GM19467 (cell line): ENCODE data around the gene IHH.

Source experiments
- ATAC-seq: cut with Tn5 transposase; IDR thresholded peaks from one replicate; pipeline ENCODE4 v1.9.1; 2021; ENCODE audit warnings: mild to moderate bottlenecking, moderate library complexity; ENCODE audit not compliant: unreplicated experiment

The IHH gene

DNA sequence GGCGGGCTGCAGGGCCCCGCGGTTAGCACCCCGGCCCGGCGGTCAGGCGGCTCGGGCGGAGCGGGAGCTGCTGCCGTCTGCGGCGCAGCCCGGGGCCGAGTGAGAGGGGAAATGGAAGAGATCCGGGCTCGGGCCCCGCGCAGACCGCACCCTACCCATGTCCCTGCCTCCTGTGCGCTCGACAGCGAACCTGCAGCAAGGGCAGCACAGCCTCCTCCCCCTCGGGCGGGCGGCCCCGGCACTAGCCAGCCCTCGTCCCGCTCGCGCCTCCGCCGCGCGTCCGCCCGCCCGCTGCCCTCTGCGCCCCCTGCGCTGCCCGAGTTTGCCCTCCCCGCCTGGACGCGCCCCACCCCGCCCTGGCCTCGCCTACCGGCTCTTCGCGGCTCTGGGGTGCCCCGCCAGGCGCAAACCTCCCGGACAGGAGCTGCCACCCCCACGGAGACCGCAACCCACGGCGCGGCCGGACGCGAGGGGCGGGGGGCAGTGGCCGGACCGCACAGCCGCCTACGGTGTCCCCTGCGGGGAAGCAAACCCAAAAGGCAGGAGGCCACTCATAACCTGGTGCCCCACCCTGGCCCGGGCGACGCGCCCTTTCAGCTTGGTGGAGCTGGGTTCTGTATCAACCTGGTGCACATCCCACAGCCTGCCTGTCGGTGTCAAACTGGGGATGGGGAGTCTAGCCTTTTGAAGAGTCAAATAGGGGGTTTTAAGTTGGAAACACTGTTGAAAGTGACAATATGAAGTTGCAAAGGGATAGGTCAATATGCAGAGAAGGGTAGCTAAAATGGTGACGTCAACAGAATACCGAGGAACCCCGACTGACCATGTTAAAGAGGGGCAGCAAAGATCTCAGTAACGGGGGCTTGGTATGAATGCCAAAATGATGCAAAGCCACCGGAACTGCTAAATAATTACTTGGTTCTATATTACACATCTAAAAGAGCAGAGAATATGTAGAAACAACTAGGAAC, at the start of gene IHH:
IHH (minus strand) TSS at position 101 of the 971 bp plus-strand sequence. CDS start 454 bp downstream, outside the sequence.
- ATAC-seq, result no peak

DNA sequence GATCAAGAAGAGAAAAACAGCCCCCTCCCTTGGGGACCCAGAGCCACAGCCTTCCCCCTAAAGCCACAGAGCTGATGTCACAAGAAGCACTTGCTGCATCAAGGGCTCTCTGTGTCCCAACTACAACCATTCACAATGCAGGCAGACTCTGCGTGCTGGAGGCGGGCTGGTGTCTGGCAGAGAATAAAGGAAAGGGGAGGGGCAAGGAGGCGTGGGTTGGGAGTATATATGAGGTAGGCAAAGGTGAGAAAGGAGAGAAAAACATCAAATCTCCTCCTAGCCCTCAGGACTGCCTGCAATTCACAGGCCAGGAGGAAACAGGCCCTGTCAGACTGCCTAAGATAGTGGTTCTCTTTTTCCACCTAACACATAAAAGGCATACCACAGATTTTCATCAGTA, 48.8 kb upstream of the IHH start:
- no peak for ATAC-seq

DNA sequence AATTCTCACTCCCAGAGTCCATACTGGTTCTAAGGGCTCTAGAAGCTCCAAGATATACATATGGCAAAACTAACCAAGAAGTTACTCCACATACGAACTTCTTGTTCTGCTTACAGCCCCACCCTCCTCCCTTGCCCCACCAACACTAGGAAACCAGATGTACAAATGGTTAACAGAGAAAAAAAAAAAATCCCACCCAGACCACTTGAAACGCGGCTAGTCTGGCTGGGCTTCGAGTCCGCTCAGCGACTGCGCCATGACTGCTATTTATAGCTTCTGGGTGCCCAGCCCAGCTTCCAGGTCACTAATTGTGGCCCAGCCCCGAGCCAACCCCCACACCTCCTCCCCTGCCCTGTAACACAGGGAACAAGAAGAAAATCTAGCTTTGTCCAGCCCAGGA, 47.0 kb upstream of the IHH start:
- no peak for ATAC-seq

DNA sequence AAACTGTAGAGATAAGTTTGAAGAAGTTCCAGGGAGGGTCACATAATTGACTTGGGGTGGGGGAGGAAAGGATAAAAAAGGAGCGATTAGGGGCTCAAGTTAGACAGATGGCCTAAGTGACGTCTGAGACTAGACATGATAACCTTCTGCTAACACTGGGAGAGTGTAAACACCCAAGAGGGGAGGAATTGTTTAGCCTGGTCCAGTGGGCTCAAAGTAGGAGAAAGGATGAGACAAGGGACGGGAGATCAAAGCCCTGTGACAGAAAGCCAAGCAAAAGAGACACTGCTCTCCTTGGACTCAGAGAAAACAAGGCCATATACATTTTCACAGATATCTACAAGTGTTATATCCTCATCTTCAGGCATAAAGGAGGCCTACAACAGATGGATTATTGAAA, 45.5 kb upstream of the IHH start:
- no peak for ATAC-seq

DNA sequence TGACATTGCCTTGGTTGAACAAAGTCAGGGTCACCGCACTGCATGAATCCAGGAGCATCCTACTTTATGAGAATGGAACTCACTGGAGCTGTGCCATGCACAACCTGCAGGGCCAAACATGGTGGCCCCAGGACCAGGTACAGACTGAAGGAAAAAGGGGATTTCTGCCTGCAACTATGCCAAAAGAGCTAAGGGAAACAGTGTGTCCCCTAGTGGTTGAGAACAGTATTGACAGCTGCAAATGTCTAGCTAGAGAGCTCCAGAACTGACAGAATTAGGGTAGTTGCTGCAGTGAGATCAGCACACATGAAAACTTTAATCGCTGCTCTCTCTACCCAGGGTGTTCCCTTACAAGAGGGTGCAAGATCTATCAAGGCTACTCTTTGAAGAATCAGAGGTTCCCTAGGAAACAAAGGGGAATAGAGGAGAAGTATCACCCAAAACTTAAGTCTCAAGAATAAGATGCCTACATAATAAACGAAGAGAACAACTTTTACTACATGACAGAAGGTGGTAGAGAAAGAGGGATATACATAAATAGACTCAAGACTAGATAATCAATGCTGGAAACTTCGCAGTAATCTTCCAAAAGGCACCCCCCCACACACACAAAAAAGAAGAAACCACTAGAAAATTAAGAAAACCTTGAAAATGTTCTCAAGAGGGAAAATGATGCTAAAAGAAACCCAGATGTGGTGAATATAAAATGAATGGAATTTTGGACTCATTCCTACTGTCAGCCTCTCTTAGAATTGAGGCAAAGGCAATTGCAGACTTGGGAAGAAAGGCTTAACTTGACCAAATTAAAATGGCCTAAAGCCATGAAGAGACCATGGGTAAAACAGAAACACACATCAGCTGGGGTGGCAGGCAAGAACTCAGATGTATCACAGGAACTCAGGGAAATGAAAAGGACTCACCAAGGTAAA, 43.6 kb upstream of the IHH start:
- no peak for ATAC-seq

DNA sequence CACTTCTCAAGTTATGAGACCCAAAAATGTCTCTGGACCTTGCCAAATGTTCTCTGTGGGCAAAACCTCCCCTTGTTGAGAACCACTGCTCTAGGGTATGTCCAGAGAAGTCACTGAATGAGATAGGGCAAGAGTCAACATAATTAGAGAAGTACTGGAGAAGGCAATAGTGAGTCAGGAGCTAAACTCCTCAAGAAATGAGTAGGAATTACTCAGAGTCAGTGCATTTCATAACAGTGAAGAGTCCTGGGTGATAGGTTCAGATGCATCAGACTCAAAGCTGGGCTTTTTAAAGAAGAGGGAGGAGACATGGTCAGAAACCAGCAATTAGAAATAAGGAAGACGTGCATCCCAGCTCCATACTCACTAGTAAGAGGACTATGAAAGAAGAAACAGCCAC, 38.6 kb upstream of the IHH start:
- ATAC-seq, result no peak

DNA sequence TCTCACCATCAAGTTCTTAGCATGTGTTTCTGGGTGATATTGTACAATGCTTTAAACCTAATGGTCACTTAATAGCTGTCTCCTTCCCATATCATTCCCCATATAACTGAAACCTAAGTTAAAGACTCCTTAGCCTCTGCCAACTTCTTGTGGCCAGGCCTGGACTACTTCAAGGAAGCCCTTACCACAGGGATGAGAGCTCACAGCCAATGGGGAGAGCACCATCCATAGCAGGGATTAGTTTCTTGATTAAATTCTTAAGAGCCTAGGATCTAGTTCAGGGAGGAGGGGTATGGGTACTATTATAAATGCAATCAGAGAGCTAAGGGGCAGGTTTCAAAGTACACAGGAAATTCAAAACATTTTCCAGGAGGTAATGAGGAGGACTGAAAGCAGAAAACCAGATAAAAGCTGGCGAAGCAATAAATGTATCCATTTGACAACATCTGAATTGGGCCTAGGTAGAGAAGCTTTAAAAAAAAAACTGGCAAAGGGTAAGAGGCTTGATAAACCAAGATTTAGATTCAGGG, 34.8 kb upstream of the IHH start:
- no peak for ATAC-seq

DNA sequence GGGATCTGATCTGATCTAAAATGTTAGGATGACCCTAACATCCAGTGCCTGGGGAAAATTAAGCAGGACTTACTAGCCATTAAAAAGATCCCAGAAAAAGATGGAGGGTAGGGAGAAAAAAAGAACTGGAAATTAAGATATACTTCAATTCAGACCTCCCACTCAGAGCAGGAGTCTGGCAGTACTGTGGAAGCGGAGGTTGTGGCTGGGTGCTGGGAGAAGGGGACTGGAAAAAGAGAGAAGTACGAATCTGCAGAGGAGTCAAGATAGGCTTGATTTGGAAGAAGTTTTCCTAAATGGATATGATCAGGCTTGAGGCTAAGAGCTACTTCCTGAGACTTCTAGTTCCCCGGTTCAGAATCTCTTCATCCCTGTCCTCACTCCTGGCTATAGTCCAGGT, 33.5 kb upstream of the IHH start:
- no peak for ATAC-seq

DNA sequence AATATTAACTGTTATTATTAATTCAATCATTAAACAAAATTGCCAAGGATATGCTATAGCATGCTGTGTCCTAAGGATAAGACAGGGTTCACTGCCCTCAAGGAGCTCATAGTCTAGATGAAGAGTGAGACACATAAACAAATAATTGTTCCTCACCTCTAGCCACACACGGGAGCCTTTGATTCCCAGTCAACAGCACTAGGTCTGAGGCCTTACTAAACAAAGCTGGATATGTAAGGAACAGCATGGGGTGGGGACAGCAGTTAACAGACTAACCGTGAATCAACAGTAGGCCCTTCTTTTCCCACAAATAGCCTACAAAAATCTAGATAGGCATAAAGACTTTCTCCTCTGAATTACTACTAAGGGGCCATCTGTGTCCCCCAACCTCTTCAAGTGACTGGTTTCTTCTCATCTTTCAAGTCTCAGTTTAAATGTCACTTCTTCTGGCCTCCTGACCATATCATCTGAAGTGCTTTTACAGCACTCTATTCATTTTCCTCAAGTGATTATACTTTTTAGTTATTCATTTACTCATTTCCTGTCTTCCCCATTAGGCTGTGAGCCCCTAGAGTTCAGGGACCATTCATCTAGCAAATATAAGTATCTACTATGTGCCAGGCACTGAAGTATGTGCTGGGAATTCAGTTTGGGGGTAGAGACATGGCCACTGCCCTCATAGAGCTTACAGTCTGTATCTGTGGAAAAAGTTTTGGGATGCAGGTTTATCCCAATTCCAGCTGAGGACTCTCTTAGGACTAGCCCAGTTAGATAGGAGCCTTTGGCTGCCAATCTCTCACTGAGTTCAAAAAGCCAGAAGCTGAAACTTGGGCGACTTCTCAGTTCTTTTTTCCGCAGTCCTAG, 29.9 kb upstream of the IHH start:
- no peak for ATAC-seq

DNA sequence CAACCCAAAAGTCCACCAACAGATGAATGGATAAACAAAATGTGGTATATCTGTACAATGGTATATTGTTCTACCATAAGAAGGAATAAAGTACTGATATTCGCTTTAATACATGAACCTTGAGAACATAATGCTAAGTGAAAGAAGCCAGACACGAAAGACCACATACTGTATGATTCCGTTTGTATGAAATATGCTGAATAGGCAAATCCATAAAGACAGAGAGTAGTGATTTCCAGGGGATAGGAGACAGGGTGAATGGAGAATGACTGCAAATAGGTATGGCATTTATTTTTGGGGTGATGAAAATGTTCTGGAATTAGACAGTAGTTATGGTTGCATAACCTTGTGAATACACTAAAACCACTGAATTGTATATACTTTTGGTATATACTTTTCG, 28.6 kb upstream of the IHH start:
- no peak for ATAC-seq

DNA sequence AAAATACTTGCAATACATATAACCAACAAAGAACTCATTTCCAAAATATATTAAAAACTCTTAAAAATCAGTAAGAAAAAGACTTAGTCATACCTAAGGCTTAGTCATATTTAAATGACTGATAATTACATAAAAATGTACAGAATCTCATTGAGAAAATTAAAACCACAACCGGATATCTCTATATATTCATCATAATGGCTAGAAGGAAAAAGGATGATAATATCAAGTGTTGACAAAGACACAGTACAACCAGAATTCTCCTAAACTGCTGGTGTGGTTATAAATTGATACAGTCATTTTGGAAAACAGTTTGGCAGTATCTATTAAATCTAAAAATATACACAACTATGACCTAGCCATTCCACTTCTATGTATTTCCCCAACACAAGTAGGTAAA, 27.1 kb upstream of the IHH start:
- no peak for ATAC-seq

DNA sequence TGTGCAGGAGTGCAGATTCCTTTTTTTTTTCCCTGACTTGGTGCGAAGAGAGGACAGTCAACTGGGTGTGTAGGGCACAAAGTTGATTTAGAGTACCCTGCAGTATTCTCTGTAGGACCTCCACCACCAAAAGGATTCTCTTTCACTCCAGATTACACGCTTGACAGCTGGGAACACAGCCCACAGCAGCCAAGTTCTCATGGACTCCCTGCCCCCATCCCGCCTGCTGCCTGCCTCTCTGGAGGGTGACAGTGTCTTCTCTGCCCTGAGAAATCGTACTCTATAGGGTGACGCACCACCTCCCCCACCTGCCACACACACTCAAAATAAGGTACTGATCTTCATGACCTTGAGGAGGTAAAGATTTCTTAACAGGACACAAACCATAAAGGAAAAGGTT, 26.6 kb upstream of the IHH start:
- no peak for ATAC-seq

DNA sequence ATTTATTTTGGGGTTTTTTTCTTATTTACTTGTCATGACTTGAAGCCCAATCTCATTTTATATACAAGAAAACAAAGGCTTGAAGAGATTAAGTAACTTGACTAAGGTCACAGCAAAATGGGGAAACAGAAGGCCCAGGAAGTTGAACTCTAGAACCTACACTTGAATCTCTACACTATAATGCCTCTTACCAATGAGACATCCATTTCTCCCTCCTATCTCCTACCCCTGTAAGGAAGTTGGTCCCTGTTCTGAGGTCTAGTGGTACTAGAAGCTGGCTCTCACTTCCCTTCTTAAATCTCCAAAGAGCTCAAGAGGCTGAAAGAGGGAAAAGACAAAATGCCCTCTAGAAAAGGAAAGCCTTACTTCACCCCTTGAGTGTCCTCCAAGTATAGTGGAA, 25.5 kb upstream of the IHH start:
- no peak for ATAC-seq

DNA sequence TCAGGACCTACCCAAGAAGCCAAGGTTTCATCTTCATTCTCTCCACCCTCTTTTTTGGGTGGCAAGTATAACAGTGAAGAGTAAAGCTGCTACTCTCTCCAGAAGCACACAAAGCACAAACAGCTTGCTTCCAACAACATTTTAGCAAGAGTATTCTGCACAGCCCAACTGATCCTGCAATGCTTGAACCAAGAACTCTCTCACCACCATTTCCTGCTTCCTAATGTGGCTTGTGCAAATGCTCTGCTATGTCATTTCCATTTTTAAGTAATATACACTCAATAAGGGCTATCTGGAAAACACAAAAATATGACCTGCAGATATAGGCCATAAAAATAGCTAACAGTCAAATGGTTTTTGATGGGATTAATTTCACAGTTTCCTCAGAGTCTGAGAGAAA, 24.1 kb upstream of the IHH start:
- ATAC-seq, result no peak

DNA sequence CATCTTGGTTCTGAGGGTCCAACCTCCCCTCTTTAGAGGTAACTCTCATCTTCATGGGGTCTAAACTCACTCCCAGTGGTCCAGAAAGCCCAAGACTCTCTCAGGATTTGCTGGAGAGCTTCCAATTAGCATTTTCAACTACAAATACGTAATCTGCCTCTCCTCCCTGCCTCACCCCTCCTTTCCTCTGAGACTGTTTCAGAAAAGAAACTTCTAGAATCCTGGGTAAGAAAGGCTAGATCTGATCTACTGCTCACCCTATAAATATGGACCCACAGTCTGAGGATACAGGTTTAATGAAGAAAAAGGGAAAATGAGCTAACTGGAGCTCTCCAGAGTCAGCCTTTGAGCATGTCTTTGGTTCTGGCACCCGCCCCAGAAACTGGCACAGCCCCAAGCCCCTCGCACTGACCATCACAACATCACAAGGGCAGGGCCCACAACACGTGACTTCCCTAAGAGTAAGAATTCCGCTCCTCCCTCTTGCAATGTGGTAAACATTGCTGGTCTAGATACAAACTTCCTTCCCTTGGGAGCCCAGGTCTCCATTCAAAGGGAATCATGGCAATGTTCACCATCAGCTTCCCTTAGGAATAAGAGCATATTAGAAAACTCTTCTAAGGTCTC, 21.7 kb upstream of the IHH start:
- ATAC-seq, result no peak

DNA sequence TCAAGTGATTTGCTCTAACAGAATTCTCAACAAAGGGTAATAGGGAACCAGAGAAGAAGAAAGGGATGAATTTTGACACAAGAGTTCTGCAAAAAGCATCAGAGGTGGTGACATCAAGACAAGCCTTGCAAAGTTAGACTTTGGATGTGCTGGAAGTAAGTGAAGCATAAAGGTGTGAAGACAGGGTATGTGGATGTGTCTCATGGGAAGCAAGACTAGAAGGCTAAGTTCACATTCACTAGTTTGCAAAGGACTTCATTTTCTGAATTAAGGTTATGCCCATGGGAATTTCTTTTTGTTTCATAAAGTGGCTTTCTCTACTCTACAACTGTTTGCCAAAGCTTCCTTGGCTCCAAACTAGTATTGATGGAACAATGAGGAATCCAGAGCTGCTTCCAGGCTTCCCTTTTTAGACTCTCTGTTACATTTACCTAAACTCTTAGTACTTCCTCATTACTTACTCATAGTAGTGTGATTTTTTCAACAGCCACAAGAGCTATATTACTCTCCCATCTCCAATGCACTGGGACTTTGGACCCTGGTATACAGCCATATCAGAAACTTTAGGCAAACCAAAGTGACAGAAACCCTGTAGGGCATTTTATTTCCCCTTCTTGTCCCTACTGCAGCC, 21.1 kb upstream of the IHH start:
- ATAC-seq, result no peak

DNA sequence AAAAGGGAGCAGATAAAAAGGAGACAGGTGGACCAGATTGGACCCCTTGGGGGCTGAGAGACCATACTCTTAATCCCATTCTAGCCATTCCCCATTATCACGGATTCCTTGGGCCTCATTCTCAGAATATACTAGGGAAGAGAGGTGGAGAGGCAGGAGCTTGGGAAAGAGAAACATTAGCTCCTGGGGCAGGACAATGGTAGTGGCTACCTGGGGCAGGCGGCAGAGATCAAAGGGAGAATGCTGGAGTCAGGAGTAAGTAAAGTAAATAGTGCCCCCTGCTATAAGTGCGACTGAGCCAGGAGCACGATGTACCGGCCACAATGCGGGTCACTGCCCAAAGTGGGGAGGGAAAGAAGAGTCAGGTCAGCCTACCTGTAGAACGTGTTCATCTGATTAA, 20.4 kb upstream of the IHH start:
- ATAC-seq, result no peak

DNA sequence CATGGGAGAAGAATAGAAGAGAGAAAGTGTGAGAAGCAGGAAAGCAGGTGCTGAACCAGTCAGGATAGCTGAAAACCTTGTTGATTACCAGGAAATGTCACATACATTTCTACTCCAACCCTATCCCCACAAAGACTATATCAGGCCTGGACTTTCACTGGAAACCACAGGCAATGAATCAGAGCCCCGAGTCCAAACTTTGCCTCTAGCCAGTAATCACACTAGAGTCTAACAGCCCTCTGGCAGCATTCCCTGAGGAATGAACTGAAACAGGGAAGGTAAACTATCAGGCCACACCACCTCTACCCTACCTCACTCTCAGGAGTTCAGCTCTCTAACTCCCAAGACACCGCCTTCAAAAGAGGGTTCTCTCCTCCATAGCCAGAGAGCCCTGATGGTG, 18.7 kb upstream of the IHH start:
- ATAC-seq, result no peak

DNA sequence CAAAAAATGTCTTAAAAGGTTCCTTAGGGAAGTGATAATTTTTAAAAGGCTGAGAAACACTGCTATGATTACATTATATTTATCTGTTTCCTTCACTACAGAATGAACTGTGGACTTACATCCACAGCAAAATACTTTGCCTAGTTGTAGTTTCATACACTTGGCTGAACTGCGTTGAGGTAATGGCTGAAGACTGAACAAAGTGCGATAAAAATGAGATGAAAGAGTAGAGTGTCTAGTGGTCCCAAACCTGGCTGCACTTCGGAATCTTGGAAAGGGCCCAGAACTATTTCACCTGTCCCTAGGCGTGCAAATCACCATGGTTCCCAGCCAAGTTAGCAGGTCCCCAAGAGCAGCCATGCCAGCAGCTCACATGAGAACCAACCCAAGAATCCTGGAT, 18.2 kb upstream of the IHH start:
- no peak for ATAC-seq

DNA sequence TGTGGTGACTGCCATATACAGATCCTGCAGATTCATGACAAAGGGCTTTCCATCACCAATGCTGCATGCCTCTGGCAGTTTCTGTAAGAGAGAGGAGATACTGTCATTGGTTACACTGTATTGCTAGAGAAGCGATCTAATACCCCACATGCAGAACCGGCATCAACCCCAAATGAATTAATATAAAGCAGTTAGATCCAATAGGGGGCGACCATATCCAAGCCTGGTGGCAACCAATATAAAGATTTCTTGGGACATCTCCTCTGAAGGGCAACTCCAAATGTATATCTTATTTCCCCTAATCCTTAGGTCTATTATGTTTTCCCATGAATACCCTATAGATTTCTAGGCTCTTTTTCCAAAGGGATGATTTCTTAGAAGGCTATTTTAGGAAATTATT, 17.4 kb upstream of the IHH start:
- ATAC-seq, result no peak
